ENCODE results near the gene PSME3.

GRCh38 chr17:42880776-42881310 lies 47.6 kb downstream of the PSME3 start:
- TF ChIP-seq GATA2 (IDR thresholded peaks at IDR 0.05; ENCODE audit: low read depth, low read length) (no peak), GATA3 (IDR thresholded peaks at IDR 0.05; ENCODE audit: low read depth, low read length) (no peak)
